HG02938 (cell line): ENCODE measurements around the gene GSTM4.
"Not testable (repeated sequence)": the region's sequence is repeated elsewhere in the genome, so short reads cannot be mapped to it uniquely, and the experiment has no call there.

Source experiments
- ATAC-seq: cut with Tn5 transposase; IDR thresholded peaks from one replicate; pipeline ENCODE4 v1.9.1; 2021; ENCODE audit warnings: mild to moderate bottlenecking, moderate library complexity; ENCODE audit not compliant: unreplicated experiment

The GSTM4 gene

GRCh38 chr1:109664671-109665070, 8.8 kb downstream of the GSTM4 start:
- ATAC-seq, result no peak

- peak; percentile 76 for ATAC-seq
These were observed 11.7 kb downstream of the GSTM4 start, which contains the start of gene GSTM2 for GRCh38 chr1:109667452-109668122. GSTM2 (plus strand) TSS chr1:109668057; CDS start chr1:109668116, 59 bp downstream.

GRCh38 chr1:109668123-109668775, 12.3 kb downstream of the GSTM4 start:
- no peak for ATAC-seq

- no peak for ATAC-seq
These were observed 13.5 kb downstream of the GSTM4 start for GRCh38 chr1:109669246-109669948.

GRCh38 chr1:109669949-109670302, 14.0 kb downstream of the GSTM4 start:
- ATAC-seq, result not testable (repeated sequence)

GRCh38 chr1:109671067-109671466, 15.2 kb downstream of the GSTM4 start:
- no peak for ATAC-seq

GRCh38 chr1:109673861-109674260, 18.0 kb downstream of the GSTM4 start:
- ATAC-seq, result not testable (repeated sequence)

- ATAC-seq, result not testable (repeated sequence)
These were observed 20.9 kb downstream of the GSTM4 start for GRCh38 chr1:109676683-109677381.

- ATAC-seq, result no peak
These were observed 21.6 kb downstream of the GSTM4 start for GRCh38 chr1:109677459-109677858.

- ATAC-seq, result not testable (repeated sequence)
These were observed 22.7 kb downstream of the GSTM4 start for GRCh38 chr1:109678637-109679036.

- ATAC-seq, result not testable (repeated sequence)
These were observed 28.9 kb downstream of the GSTM4 start for GRCh38 chr1:109684777-109685176.

GRCh38 chr1:109685399-109685798, 29.5 kb downstream of the GSTM4 start:
- not testable (repeated sequence) for ATAC-seq

GRCh38 chr1:109685890-109686289, 30.0 kb downstream of the GSTM4 start:
- not testable (repeated sequence) for ATAC-seq

GRCh38 chr1:109687109-109687508, 31.2 kb downstream of the GSTM4 start:
- ATAC-seq, result peak; percentile 16

GRCh38 chr1:109687641-109688499, 32.0 kb downstream of the GSTM4 start, which contains the start of gene GSTM1:
GSTM1 (plus strand) TSS chr1:109687817; CDS start chr1:109687874, 57 bp downstream.
- peak; percentile 83 for ATAC-seq

- no peak for ATAC-seq
These were observed 34.0 kb downstream of the GSTM4 start for GRCh38 chr1:109689844-109690405.

- ATAC-seq, result no peak
These were observed 35.9 kb downstream of the GSTM4 start for GRCh38 chr1:109691759-109692158.

- ATAC-seq, result not testable (repeated sequence)
These were observed 38.5 kb downstream of the GSTM4 start for GRCh38 chr1:109694400-109694799.

- ATAC-seq, result not testable (repeated sequence)
These were observed 39.2 kb downstream of the GSTM4 start for GRCh38 chr1:109695138-109695537.

- ATAC-seq, result no peak
These were observed 41.2 kb downstream of the GSTM4 start for GRCh38 chr1:109697066-109697465.
